NT2/D1 (cell line): ENCODE measurements around the gene XRCC3.

Experiments
- SUZ12 ChIP-seq: IDR thresholded peaks from 2 replicates; pipeline ENCODE4 v1.6.1; 2011; ENCODE audit not compliant: insufficient read length, insufficient read depth; ENCODE audit errors: extremely low read depth
- YY1 ChIP-seq: IDR thresholded peaks from 2 replicates; pipeline ENCODE4 v1.6.1; 2011; ENCODE audit not compliant: insufficient read length, insufficient read depth
- ZNF274 ChIP-seq: IDR thresholded peaks from 2 replicates; pipeline ENCODE4 v1.6.1; 2011; ENCODE audit warnings: mild to moderate bottlenecking, low read depth, low read length

GRCh38 chr14:103663506-103663905 lies 51.7 kb downstream of the XRCC3 start:
- TF ChIP-seq SUZ12 (no peak), ZNF274 (no peak), YY1 (no peak)
